Left ventricle myocardium superior (tissue), 1 donor: ENCODE data around the gene ASTN2. TPM values are rescaled to one million over a fixed set of nuclear protein-coding genes. Genes with fewer than 3 reads are reported as not detected.

Experiments used
- ATAC-seq: fragments of 200-7000 bp; cut with Tn5 transposase; one replicate; pipeline ENCODE4 v1.9.1; 2020; ENCODE audit warnings: mild to moderate bottlenecking, moderate library complexity
- DNase-seq: peaks from one replicate; pipeline ENCODE4 v3.0.0-alpha.2; 2020
- intact Hi-C: fragments of 100-400 bp; cut with micrococcal nuclease; formaldehyde crosslinking; loops from one replicate; pipeline ENCODE4 v1.11.0; 2022
- total RNA-seq: library from RNA; stranded (reverse); fragmentation: NEBNext Ultra II Directional; extraction: Animal tissue kit (Norgen Biotek cat#: 25700); gene quantifications from one replicate; pipeline ENCODE4 v1.2.1, GENCODE V29; 2021
- donor health status: DM: no; HTN: yes; CAD: no; lungs with severe emphysema.

Gene ASTN2
- total RNA-seq, 1 donor from 2014 or later = 11.3 TPM

GRCh38 chr9:117307701-117308100, 107.2 kb downstream of the ASTN2 start:
- intact Hi-C loops = no loop called here
- no peak for ATAC-seq
- no peak for DNase-seq

- no peak for ATAC-seq
- intact Hi-C loops = no loop called here
These were observed 108.8 kb downstream of the ASTN2 start for GRCh38 chr9:117306032-117306431.

GRCh38 chr9:117305454-117305853, 109.4 kb downstream of the ASTN2 start:
- intact Hi-C loops = no loop called here
- no peak for ATAC-seq
- no peak for DNase-seq

More at GRCh38 chr9:117306032-117306431, 108.8 kb downstream of the ASTN2 start:
- DNase-seq = no peak

- no peak for DNase-seq
- ATAC-seq = no peak
- intact Hi-C loops = no loop called here
These were observed 110.3 kb downstream of the ASTN2 start for GRCh38 chr9:117304549-117304948.

- DNase-seq (no peak), ATAC-seq (no peak)
- intact Hi-C loops = no loop called here
These were observed 111.1 kb downstream of the ASTN2 start for GRCh38 chr9:117303643-117304230.

- no peak for DNase-seq
- ATAC-seq = no peak
- intact Hi-C loops = no loop called here
These were observed 112.4 kb downstream of the ASTN2 start for GRCh38 chr9:117302487-117302886.

- ATAC-seq (no peak), DNase-seq (no peak)
- intact Hi-C loops = no loop called here
These were observed 114.3 kb downstream of the ASTN2 start for GRCh38 chr9:117300371-117301110.

- no peak for ATAC-seq
- intact Hi-C loops = no loop called here
These were observed 118.4 kb downstream of the ASTN2 start for GRCh38 chr9:117296453-117296852.

GRCh38 chr9:117293206-117294114, 121.4 kb downstream of the ASTN2 start:
- ATAC-seq = peak; percentile 39
- DNase-seq = no peak
- intact Hi-C loops = no loop called here

More at GRCh38 chr9:117296453-117296852, 118.4 kb downstream of the ASTN2 start:
- DNase-seq = no peak

- peak; percentile 21 for DNase-seq
- intact Hi-C loops = no loop called here
- no peak for ATAC-seq
These were observed 123.8 kb downstream of the ASTN2 start for GRCh38 chr9:117290856-117291622.

GRCh38 chr9:117290306-117290840, 124.5 kb downstream of the ASTN2 start:
- ATAC-seq = no peak
- intact Hi-C loops = no loop called here
- no peak for DNase-seq

- ATAC-seq (no peak), DNase-seq (peak; percentile 30)
- intact Hi-C loops = no loop called here
These were observed 128.6 kb downstream of the ASTN2 start for GRCh38 chr9:117286245-117286644.

GRCh38 chr9:117284414-117284813, 130.4 kb downstream of the ASTN2 start:
- intact Hi-C loops = no loop called here
- no peak for ATAC-seq
- no peak for DNase-seq

- ATAC-seq (no peak), DNase-seq (no peak)
- intact Hi-C loops = no loop called here
These were observed 132.3 kb downstream of the ASTN2 start for GRCh38 chr9:117282541-117282940.

- DNase-seq (no peak), ATAC-seq (no peak)
- intact Hi-C loops = no loop called here
These were observed 136.3 kb downstream of the ASTN2 start for GRCh38 chr9:117278471-117279035.

- intact Hi-C loops = no loop called here
- ATAC-seq = no peak
- no peak for DNase-seq
These were observed 136.8 kb downstream of the ASTN2 start for GRCh38 chr9:117278020-117278419.

GRCh38 chr9:117276444-117276843, 138.4 kb downstream of the ASTN2 start:
- DNase-seq (no peak), ATAC-seq (peak; percentile 66)
- intact Hi-C loops = no loop called here

- intact Hi-C loops = no loop called here
These were observed 141.2 kb downstream of the ASTN2 start for GRCh38 chr9:117273612-117274011.

More at GRCh38 chr9:117273612-117274011, 141.2 kb downstream of the ASTN2 start:
- DNase-seq (no peak), ATAC-seq (no peak)
